ENCODE data around the gene FREY1.

Gene FREY1

GRCh38 chr11:45906965-45907611 lies at the start of gene FREY1:
FREY1 (minus strand) TSS chr11:45907271; CDS start chr11:45907245, 26 bp downstream.
- DNase-seq (ENCODE audit: low read depth): no peak

DNA sequence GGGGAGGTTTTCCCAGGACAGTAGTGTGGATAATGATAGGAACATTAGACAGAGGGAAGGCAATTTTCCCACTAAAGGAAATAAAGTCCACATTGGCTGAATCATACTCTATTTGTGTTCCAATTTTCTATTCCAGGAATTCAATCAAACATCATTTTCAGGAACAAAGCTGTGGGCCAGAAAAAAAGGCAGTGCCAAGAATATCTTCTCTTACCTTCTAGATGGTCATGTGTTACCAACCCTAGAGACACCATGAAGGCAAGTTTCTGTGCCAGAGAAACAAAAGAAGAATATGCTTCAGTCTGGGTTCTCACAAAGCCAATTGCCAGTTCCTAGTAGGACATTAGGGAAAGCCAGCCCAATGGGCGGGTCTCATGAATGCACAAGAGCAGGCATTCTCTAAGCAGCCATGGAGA lies 42.9 kb upstream of the FREY1 start:
- DNase-seq (ENCODE audit: low read depth): no peak

GRCh38 chr11:45948356-45948755 lies 41.3 kb upstream of the FREY1 start:
- DNase-seq (ENCODE audit: low read depth): no peak

DNA sequence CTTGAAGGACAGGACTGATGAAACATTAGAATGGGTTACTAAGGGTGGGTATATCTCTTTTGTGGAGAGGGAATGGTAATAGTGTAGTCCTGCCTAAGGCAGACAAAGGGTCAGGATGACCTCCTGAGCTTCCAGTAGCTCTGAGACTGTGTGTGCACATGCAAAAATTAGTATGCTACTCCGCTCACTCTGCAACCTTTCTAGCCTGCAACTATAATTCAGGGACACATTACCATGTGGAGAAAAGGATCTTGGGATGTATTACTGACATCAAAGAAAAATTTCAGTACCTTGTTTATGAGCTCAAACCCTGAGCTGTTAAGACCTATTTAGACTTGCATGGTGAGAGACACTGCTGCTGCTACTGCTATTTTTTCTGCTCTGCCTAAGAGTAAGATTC lies 40.8 kb upstream of the FREY1 start:
- DNase-seq (ENCODE audit: low read depth): no peak

DNA sequence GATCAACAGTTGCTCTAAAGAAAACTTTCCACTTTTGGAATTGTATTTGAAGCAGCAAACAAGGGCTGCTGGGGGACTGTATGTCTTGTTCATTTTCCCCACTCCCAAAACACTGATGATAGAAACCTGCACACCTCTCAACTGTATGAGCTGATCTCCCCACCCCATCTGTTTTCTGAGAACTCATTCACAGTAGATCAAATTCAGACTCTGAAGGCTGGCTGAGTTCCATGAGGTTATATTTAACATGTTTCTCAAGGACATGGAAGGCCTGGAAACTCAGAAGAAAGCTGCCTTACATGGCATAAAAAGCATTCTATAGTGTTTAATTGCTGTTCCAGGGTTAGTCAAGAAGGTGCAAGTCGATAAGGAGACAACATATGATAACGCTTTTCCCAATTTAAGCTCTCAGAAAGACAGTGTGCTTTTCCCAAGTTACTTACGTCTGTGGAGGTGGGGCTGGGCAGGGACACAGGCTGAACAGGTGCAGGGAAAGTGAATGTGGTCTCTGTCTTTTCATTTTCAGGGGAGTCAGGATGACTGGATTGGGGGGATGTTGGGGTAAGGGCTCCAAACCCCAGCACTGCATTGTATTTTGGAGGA lies 38.4 kb upstream of the FREY1 start:
- DNase-seq (ENCODE audit: low read depth): no peak

DNA sequence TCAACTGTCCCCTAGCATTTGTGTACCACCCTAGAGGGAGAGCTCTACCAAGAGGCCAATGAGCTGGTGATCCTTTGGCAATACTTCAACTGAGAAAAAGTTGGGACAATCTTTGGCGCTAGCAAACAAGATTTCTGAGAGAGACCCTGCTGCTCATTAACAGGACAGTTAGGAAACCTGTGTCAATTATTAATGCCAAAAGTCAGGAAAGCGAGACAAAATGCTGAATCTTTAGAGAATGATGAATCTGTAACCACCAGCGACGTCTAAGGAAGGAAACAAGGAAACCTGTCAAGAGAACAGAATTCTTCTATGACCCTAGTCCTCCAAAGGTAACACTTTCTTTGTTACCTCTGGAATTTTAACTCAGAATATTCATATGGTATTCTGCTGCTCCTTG lies 35.3 kb upstream of the FREY1 start:
- no peak for DNase-seq (ENCODE audit: low read depth)

DNA sequence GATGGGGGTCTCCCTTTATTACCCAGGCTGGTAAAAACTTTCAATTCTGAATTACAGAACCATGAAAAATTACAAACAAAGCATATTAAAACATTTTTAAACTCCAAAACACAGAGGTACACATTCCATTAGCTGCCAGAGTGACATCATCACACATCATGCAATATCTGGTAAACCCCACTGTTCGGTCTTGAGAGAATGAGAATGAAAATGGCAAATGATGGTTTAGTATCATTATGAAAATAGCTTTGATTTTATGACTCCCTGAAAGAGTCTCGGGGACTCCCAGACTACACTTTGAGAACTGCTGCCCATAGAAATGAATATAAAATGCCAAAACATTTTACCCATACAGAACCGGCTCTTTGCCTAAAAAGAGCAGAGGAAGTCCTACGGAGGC lies 34.2 kb upstream of the FREY1 start:
- DNase-seq (ENCODE audit: low read depth): no peak

DNA sequence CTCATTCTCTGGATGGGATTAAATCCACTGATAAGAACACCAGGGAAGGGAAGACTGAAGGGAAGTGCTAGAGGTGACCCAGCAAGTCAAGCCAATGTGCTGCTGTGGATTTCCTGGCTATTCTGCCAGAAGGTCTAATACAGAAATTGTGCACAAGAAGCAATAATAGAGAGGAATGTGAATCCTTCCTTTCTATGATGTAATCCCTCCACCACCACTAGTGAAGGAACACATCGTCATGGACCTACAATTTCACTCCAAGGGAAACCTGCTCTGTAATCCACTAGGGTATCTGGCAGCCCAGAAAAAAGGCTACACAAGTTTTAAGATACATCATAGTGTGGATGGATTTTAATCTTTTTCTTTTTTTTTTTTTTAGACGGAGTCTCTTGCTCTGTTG lies 32.8 kb upstream of the FREY1 start:
- DNase-seq (ENCODE audit: low read depth): no peak

DNA sequence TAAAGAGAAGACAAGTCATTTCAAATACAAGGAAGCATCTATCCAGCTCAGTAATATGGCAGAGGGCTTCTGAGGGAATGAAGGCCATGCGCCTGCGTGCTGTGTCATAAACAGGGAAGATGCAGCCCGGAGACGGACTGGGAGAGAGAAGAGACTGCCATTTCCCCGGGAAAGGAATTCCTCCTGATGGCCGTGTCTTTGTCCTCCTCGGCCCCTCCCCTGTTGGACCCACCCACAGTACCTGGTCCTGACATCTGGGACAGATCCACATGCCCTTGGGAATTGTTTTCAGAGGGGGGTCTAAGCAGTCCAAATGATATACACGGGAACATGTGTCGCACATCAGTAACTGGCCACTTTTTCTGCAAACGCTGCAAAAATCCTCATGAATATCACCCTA lies 30.8 kb upstream of the FREY1 start:
- no peak for DNase-seq (ENCODE audit: low read depth)

- DNase-seq (ENCODE audit: low read depth): no peak
These were observed 29.5 kb upstream of the FREY1 start for GRCh38 chr11:45936511-45937054.

- no peak for DNase-seq (ENCODE audit: low read depth)
These were observed 28.4 kb upstream of the FREY1 start for GRCh38 chr11:45935349-45936064.

DNA sequence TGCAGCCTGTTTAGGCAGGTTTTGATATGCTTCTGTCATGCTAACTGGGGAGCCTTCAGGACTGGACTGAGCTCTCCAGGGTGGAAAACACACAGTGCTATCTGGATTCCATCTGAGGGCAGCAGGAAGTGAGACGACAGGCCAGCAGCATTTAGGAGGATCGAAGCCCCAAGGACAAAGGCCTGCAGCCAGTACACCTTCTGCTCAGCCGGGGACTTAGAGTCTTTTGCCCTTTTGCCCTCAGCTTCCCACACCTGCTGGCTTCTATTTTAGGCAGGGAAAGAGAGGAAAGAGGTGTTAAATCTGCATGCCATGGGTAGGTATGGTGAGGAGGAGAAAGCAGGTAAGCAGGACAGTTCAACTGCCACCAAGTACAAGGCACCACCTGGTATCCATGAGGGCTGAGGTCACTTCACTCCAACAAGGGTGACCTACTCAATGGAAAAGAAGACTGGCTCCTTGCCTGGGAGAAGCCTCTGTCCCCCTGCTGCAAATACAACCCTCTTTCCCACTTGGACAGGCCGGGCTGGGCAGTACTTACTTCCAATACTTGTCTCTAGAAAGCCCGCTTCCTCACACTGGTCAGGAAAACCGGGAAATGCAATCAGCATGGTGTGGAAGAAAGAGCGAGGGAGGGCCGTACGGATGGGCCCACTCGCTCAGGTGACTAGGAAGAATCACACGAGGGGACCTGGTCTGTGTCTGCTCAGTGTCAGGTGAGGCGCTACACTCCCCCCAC lies 27.7 kb upstream of the FREY1 start:
- DNase-seq (ENCODE audit: low read depth): no peak

DNA sequence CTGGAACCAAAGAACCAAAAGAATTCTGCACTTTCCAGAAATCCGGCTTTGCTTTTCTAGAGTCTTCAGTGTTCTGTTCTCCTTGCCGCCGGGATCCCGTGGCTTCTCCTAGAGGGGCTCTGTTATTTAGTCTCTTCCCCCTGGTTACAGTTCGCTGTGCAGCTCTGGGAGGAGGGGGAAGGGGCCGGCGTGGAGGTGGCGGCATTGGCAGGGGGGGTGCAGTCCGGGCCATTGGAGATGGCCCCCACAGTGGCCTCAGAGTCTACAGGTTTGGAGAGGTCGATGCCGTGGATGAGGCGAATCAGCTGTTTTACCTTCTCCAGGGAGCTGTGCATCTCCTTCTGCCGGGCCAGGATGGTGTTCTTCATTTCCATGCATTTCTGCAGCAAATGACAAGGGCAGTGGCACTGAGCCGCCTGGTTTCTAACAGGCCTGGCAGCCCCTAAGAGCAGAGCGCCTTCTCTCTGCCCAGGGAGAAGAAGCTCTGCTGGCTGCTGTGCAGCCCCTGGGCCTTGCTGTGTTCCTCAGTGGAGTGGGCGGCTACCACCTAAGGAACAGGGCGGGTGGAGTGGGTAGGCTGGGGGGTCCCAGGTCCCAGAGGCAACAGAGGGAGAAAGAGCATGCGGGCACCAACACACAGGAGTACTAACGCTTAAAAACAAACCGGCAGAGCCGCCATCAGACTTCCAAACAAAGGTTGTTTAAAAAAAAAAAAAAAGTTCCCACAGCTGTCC lies 26.9 kb upstream of the FREY1 start:
- no peak for DNase-seq (ENCODE audit: low read depth)

DNA sequence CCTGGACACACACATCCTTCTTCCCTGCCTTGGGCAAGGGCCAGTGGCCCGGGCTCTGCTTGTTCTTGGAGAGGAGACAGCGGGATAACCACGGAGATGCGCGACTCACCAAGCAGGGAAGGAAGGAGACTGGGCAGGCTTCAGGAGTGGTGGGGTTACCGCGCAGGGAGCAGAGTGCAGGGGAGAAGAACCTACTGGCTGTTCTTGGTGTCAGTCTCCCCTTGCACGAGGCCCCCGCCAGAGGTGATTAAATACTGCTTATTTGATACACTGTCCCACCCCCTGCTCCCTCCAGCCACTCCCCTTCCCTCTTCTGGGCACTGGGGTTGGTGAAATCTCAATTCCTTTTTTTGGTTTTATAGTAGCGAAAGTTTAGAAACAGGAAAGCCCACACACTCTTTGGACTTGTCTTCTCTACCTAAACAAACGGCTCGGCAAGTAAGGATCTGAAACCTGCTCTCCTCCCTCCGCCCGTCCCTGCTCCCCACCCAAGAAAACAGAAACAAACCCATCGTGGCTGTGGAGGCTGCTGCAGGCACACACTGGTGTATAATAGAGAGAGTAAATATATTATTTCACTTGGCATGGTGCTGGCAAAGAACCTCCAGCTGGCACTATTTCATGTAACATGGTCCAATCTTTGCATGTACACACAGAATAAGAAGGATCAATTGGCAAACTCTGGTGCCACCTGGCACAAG lies 26.2 kb upstream of the FREY1 start:
- DNase-seq (ENCODE audit: low read depth): no peak

GRCh38 chr11:45932217-45932616 lies 25.1 kb upstream of the FREY1 start:
- DNase-seq (ENCODE audit: low read depth): no peak

GRCh38 chr11:45931739-45932138 lies 24.7 kb upstream of the FREY1 start:
- DNase-seq (ENCODE audit: low read depth): no peak

- DNase-seq (ENCODE audit: low read depth): no peak
These were observed 24.0 kb upstream of the FREY1 start for GRCh38 chr11:45930951-45931570.

DNA sequence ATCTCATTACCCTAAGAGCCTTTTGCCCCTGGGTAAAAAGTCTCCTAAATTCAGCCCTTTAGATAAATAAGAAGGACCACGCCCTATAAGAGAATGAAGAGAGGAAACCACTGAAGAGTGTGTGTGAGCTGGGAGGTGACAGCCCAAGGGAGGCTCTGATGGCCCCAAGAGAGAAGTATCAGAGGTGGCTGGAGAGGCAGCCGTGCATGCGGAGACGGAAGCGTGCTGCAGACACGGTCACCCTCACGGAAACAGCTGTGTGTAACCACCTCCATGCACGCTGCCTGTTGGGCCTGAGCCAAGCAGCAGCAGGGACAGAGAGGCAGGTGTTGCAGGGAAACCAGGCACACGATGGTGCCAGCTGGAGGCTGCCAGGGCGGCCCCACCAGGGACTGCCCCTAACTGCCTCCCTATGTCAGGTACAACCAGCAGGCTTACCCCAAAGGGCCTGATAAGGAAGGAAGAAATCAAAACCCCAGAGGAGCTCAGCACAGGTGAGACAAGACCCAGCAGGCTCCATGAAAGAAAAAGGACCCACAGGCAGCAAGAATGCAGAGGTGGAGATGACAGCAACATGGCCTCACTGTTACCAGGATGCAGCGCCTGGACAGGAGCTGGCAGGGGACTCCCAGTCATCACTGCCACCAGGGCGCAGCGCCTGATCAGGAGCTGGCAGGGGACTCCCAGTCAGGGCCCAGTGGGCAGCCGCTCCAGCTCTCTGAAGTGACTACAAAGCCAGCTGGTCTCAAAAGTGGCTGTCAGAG lies 23.1 kb upstream of the FREY1 start:
- peak; percentile 31 for DNase-seq (ENCODE audit: low read depth)

DNA sequence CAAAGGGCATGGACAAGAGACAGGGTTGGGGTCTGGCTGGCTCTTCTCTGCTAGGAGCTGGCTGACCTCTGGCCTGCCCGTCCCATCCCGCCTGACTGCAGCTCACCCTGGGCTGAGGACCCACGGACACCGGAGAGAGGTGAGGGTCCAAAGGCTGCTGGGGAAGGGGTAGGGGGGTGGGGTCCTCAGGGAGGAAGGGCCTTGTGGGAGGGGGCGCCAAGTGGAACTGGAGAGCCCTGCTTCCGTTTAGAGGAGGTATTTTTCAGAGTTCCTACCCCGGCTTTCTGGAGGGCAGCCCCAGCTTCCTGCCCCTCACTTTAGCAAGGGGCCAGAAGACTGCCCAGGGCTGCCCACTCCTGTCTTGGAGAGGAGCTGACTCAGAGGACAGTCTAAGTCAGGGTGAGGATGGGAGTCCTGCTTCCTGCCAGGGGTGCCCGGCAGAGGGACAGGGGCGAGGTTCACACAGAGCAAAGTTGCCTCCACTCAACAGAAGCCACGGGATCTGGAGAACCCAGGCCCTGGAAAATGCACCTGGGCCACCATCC lies 22.5 kb upstream of the FREY1 start:
- no peak for DNase-seq (ENCODE audit: low read depth)
